ENCODE results near the gene NUP210L. TPM values are rescaled to one million over a fixed set of nuclear protein-coding genes. Genes with fewer than 3 reads are reported as not detected.

Gene NUP210L
- total and polyA plus RNA-seq, 2 experiments from 2014 or later: not detected

DNA sequence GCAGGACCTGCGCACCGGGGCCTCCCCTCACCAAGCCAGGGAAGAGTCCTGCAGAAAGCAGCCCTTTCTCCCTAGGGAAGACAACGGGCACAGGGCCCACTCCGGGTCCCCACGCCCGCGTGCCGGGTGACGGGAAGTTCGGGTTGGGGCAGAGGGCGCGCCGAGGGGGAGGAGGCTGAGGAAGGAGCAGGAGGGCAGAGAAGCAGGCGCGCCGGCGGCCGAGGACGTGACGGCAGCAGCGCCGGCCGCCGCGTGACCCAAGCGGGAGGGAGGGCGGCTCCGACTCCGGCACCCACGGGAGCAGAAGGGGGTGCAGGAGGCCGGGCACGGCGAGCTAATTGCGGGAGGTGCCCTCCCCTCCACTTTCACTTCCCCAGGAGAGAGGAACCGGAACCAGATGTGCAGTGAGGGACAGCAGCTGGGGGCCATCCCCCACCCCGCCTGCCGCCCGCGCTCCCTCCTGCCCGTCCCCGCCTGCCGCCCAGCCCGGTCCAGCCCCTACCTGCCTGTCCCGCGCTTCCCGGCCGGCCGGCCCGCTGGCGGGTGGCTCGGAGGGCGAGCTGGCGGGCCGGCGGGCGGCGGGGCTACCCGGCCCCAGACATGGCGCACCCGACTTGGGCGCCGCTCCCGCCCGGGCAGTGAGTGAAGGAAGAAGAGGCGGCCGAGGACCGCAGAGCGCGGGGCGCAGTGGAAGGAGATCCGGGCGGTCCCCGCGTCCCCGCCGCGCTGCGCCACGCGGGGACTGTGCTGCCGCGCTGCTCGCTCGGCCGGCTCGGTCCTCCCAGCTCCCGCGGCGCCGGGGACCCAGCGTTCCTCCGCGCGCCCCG is 208.9 kb downstream of the NUP210L start:
- no peaks in the 10 kb centered on the region for H3K9me3 ChIP-seq (ENCODE audit: low read depth)
- peaks cover 35% of the 10 kb centered on the region for H3K36me3 ChIP-seq
- H3K27me3 ChIP-seq: no peaks in the 10 kb centered on the region
- peak overlapping the region; percentile 99 for H3K4me3 ChIP-seq
- H3K4me1 ChIP-seq (ENCODE audit: low read depth): peaks cover 5% of the 10 kb centered on the region
- TF ChIP-seq, protein P1, sequence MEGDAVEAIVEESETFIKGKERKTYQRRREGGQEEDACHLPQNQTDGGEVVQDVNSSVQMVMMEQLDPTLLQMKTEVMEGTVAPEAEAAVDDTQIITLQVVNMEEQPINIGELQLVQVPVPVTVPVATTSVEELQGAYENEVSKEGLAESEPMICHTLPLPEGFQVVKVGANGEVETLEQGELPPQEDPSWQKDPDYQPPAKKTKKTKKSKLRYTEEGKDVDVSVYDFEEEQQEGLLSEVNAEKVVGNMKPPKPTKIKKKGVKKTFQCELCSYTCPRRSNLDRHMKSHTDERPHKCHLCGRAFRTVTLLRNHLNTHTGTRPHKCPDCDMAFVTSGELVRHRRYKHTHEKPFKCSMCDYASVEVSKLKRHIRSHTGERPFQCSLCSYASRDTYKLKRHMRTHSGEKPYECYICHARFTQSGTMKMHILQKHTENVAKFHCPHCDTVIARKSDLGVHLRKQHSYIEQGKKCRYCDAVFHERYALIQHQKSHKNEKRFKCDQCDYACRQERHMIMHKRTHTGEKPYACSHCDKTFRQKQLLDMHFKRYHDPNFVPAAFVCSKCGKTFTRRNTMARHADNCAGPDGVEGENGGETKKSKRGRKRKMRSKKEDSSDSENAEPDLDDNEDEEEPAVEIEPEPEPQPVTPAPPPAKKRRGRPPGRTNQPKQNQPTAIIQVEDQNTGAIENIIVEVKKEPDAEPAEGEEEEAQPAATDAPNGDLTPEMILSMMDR (IDR thresholded peaks at IDR 0.05; ENCODE audit: low read depth, low read length): no peak
- peak; percentile 74 to 85 for DNase-seq (ENCODE audit: low read depth in 1 of 2, low spot score in 1 of 2)
- peak overlapping the region; percentile 90 for H3K27ac ChIP-seq

DNA sequence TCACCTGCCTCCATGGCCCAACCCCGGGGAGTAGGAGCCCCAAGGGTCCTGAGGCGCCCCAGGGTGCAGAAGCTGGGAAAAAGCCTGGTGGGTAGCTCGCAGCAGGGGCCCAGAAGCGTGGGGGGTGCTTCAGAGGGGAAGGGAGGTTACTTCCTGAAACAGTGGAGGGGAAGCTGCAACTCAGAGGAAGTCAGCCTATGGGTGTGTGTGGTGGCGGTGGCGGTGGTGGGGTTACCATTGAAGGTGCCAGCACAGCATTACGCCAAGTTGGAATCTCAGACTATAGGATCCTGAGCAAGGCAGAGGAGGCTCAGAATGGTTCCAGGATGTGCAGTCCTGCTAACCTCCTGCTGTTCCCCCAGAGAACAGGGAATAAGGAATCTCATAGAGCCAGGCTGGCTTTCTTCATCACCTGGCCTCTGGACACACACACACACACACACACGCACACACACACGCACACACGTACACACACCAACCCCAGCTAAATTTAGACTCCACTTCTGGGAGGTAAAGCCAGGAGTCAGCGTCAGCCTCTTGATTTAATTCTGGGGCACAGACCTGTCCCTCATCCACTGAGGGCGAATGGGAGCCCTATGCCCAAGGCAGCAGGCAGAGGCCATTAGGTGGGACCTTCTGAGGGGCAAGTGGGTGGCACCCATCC is 209.6 kb downstream of the NUP210L start:
- TF ChIP-seq, protein P1 (IDR thresholded peaks at IDR 0.05; ENCODE audit: low read depth, low read length): no peak
- Histone ChIP-seq H3K9me3 (ENCODE audit: low read depth) (no peaks in the 10 kb centered on the region), H3K36me3 (peaks cover 30% of the 10 kb centered on the region), H3K4me3 (peak overlapping the region; percentile 99), H3K4me1 (ENCODE audit: low read depth) (peaks cover 5% of the 10 kb centered on the region), H3K27ac (peak overlapping the region; percentile 90), H3K27me3 (no peaks in the 10 kb centered on the region)
- peak; percentile 56 to 77 for DNase-seq (ENCODE audit: low read depth in 1 of 2, low spot score in 1 of 2)

DNA sequence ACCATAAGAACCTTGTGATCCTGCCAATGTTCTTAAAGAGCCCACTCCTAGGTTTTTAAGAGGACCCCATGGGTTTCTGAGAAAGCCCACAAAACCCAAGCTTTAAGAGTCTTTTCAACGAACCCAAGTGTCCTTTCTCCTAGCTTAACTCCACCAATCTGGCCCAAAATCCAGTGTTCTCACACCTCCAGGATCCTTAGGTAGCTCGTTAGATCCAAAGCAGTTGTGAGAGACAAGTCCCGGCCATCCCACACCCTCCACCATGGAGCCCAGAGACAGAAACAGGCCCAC is 210.1 kb downstream of the NUP210L start:
- H3K9me3 ChIP-seq (ENCODE audit: low read depth): no peaks in the 10 kb centered on the region
- peaks cover 26% of the 10 kb centered on the region for H3K36me3 ChIP-seq
- no peaks in the 10 kb centered on the region for H3K27me3 ChIP-seq
- H3K4me1 ChIP-seq (ENCODE audit: low read depth): peaks cover 5% of the 10 kb centered on the region
- H3K27ac ChIP-seq: peak overlapping the region; percentile 90
- no peak for DNase-seq (ENCODE audit: low read depth in 1 of 2, low spot score in 1 of 2)
- TF ChIP-seq, protein P1 (IDR thresholded peaks at IDR 0.05; ENCODE audit: low read depth, low read length): no peak
- peak overlapping the region; percentile 99 for H3K4me3 ChIP-seq

DNA sequence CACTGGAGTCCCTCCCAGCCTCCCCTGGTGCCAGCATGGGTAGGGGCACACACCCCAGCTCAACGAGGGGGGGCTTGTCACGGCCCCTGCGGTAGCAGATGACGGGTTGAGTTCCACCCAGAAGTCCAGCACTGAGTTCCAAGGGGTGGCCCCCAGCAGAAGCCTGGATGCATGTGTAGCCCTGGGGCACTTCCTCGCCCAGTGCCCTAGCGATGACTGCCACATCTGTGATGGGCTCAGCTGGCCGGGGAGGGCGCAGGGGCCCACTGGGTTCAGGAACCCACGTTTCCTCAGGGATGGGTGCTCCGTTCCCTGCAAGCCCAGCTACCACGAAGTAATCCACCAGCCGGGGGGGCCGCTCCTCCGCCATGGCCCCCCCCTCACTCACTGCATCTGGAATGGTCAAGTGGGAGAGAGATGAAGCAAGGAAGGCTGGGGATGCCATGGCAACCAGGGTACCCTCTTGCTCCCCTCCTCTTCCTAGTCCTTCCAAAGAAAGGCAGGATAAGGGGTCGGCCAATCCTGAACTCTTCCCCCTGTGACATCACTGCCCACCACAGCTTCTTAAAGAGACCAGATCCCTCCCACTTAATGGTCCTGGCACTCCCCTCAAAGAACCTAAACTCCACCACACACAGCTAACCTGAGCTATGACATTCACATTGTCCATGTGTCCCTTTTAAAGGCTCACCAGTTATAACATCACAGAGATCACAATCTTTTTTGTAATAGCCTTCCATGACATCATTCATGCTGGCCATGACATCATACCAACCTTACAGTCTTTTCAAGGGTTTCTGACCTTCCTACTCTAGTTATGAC is 210.7 kb downstream of the NUP210L start:
- no peak for DNase-seq (ENCODE audit: low read depth in 1 of 2, low spot score in 1 of 2)
- Histone ChIP-seq H3K36me3 (peaks cover 23% of the 10 kb centered on the region), H3K4me1 (ENCODE audit: low read depth) (peaks cover 5% of the 10 kb centered on the region), H3K27me3 (no peaks in the 10 kb centered on the region), H3K4me3 (no peak overlapping the region), H3K27ac (no peak overlapping the region), H3K9me3 (ENCODE audit: low read depth) (no peaks in the 10 kb centered on the region)
- TF ChIP-seq, protein P1 (IDR thresholded peaks at IDR 0.05; ENCODE audit: low read depth, low read length): no peak

DNA sequence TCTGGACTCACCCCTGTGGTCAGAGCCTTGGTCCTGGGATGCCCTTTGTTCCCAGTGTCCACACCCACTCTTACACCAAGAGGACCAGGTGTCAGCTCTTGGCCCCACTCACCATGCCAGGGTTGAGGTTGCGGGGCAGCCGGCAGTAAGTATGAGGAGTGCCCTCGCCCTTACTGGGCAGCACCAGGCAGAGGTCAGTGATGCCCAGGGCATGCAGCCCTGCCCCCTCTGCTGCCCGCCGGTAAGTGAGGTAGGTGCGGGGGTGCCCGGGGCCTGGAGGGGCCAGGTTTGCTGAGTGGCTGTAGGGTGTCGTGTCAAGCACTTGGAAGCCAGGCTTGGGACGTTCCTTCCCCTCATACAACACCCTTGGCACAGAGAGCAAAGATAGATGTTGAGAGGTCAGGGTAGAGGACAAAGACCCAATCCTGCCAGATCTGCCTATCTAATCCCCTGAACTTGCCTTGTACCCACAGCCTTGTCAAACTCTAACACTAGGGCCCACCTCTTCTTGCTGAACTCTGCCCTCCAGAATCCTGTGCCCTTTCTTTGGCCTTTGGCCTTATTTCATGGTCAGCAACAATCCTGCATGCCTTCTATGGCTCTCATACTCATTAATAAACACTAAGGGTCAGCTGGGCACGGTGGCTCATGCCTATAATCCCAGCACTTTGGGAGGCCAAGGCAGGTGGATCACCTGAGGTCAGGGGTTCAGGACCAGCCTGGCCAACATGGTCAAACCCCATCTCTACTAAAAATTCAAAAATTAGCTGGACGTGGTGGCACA is 211.9 kb downstream of the NUP210L start:
- Histone ChIP-seq H3K27me3 (no peaks in the 10 kb centered on the region), H3K36me3 (peaks cover 14% of the 10 kb centered on the region), H3K27ac (no peak overlapping the region), H3K9me3 (ENCODE audit: low read depth) (no peaks in the 10 kb centered on the region), H3K4me1 (ENCODE audit: low read depth) (peaks cover 5% of the 10 kb centered on the region), H3K4me3 (no peak overlapping the region)
- no peak for DNase-seq (ENCODE audit: low read depth in 1 of 2, low spot score in 1 of 2)
- TF ChIP-seq, protein P1 (IDR thresholded peaks at IDR 0.05; ENCODE audit: low read depth, low read length): no peak

Data from cardiac muscle cell (in vitro differentiated cells and primary cell).